MM.1S (cell line): Measurements from ENCODE around the gene CSNK1E.

Experiments used
- DNase-seq: peaks from one replicate; pipeline ENCODE4 v3.0.0-alpha.2; 2015
- H2AFZ ChIP-seq: fragments of 300-600 bp; sonication (generic); 2 replicates; pipeline ENCODE4 v1.6.0; 2016; ENCODE audit warnings: antibody characterized with exemption, low read length
- H3F3A ChIP-seq: fragments of 300-600 bp; sonication (generic); 2 replicates; pipeline ENCODE4 v1.6.1; 2016; ENCODE audit warnings: mild to moderate bottlenecking, antibody characterized with exemption, low read length, moderate library complexity, mixed read lengths; ENCODE audit not compliant: insufficient read depth
- H3K27ac ChIP-seq: fragments of 300-600 bp; sonication (generic); 2 replicates; pipeline ENCODE4 v1.5.1; 2016; ENCODE audit warnings: mild to moderate bottlenecking, low read length
- H3K27me3 ChIP-seq: fragments of 300-600 bp; sonication (generic); replicated peaks from 2 replicates; pipeline ENCODE4 v1.6.0; 2016; ENCODE audit warnings: low read length; ENCODE audit not compliant: insufficient read depth
- H3K36me3 ChIP-seq: fragments of 300-600 bp; sonication (generic); replicated peaks from 2 replicates; pipeline ENCODE4 v1.6.1; 2016; ENCODE audit warnings: mild to moderate bottlenecking, low read length, mixed read lengths; ENCODE audit not compliant: insufficient read depth
- H3K4me1 ChIP-seq: fragments of 300-600 bp; sonication (generic); 2 replicates; pipeline ENCODE4 v1.6.1; 2016; ENCODE audit warnings: low read length, mixed read lengths
- H3K4me2 ChIP-seq: fragments of 300-600 bp; sonication (generic); 2 replicates; pipeline ENCODE4 v1.6.0; 2016; ENCODE audit warnings: low read depth, low read length
- H3K4me3 ChIP-seq: fragments of 300-600 bp; sonication (generic); 2 replicates; pipeline ENCODE4 v1.5.1; 2016; ENCODE audit warnings: low read length, mixed read lengths
- H3K79me2 ChIP-seq: fragments of 300-600 bp; sonication (generic); 2 replicates; pipeline ENCODE4 v1.6.1; 2016; ENCODE audit warnings: mixed run types, low read length, mixed read lengths
- H3K9ac ChIP-seq: fragments of 300-600 bp; sonication (generic); 2 replicates; pipeline ENCODE4 v1.6.1; 2016; ENCODE audit warnings: low read length, mixed read lengths
- H3K9me2 ChIP-seq: fragments of 300-600 bp; sonication (generic); replicated peaks from 2 replicates; pipeline ENCODE4 v1.6.1; 2016; ENCODE audit warnings: mild to moderate bottlenecking, low read length, mixed read lengths; ENCODE audit not compliant: insufficient read depth
- H3K9me3 ChIP-seq: fragments of 300-600 bp; sonication (generic); replicated peaks from 2 replicates; pipeline ENCODE4 v1.6.1; 2016; ENCODE audit warnings: mild to moderate bottlenecking, low read length, mixed read lengths; ENCODE audit not compliant: insufficient read depth
- H4K20me1 ChIP-seq: fragments of 300-600 bp; sonication (generic); 2 replicates; pipeline ENCODE4 v1.6.1; 2016; ENCODE audit warnings: mild to moderate bottlenecking, low read length, moderate library complexity, mixed read lengths; ENCODE audit not compliant: insufficient read depth
- EZH2 ChIP-seq: fragments of 300-600 bp; sonication (generic); optimal IDR thresholded peaks from 2 replicates; pipeline ENCODE3; 2017; ENCODE audit warnings: low read depth, mild to moderate bottlenecking, antibody characterized with exemption, low read length, mixed read lengths
- EZH2phosphoT487 ChIP-seq: fragments of 300-600 bp; sonication (generic); IDR thresholded peaks from 2 replicates; pipeline ENCODE4 v1.6.1; 2018; ENCODE audit warnings: antibody characterized with exemption, low read length
- TF ChIP-seq, protein P1 (sequence below): fragments of 300-600 bp; sonication (generic); IDR thresholded peaks from 2 replicates; pipeline ENCODE4 v1.5.1; 2016; ENCODE audit warnings: antibody characterized with exemption, low read length, mixed read lengths

Gene CSNK1E

DNA sequence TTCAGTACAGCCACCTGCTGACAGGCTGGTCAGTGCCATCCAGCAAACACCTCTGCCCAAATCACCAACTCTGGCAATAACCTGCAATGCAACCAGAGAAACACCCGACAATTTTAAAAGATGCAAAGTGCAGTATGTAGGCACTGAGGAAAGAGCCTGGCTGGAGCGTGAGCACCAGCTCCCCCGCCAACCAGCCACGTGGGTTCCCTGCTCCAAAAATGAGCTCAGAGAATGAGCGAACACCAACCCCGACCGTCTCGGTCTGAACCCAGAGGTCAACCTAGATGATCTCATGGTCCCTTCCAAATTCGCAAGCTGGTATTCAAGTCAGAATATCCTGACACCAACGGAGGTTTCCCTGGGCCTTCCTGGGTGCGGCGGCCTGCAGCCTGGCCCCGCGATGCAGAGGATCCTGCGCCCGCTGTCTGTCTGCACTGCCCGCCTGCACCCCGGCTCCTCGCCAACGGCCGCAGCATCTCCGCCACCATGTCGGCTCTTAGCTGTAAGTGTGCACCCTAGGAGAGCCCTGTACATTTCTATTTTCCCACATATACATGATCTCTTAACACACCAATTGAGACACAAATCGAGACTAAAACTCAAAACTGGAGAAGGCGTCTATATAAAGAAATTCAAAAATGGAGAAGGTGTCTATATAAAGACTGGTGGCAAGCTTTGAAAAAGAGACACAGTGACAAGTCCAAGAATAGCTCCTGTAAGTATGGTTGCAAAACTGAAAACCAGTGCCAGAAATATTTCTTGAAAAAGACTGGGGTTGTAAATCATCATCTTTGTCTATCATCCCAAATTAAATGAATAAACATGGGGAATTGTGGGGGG, 67.2 kb downstream of the CSNK1E start:
- H3K4me1 ChIP-seq: peaks cover 69% of the 10 kb centered on the region
- H3K9me2 ChIP-seq: no peaks in the 10 kb centered on the region
- H3K79me2 ChIP-seq: peaks cover 92% of the 10 kb centered on the region
- H3F3A ChIP-seq: peaks cover 23% of the 10 kb centered on the region
- peak overlapping the region; percentile 66 for H3K4me2 ChIP-seq
- no peaks in the 10 kb centered on the region for H4K20me1 ChIP-seq
- no peak overlapping the region for H3K9ac ChIP-seq
- peaks cover 2% of the 10 kb centered on the region for H3K36me3 ChIP-seq
- TF ChIP-seq EZH2: no peak
- no peak for DNase-seq
- H3K4me3 ChIP-seq: peak overlapping the region; percentile 31; the same call in 1 of the 2 replicates
- H3K9me3 ChIP-seq: no peaks in the 10 kb centered on the region
- peak overlapping the region; percentile 78 for H3K27ac ChIP-seq
- H3K27me3 ChIP-seq: no peaks in the 10 kb centered on the region
- no peak overlapping the region for H2AFZ ChIP-seq

DNA sequence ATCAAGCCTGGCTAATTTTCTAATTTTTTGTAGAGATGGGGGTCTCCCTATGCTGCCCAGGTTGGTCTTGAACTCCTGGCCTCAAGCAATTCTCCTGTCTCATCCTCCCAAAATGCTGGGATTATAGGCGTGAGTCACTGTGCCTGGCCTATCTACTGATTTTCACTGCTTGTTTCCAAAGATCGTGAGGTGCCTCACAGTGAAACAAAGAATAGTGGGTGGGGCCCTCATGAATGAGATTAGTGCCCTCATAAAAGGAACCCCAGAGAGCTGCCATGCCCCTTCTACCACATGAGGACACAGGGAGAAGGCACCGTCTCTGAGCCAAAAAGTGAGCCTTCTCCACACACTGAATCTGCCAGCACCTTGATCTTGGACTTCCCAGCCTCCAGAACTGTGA, 67.9 kb downstream of the CSNK1E start:
- Histone ChIP-seq H2AFZ (no peak overlapping the region), H4K20me1 (no peaks in the 10 kb centered on the region), H3K4me1 (peaks cover 74% of the 10 kb centered on the region), H3K27me3 (no peaks in the 10 kb centered on the region), H3K9me2 (no peaks in the 10 kb centered on the region), H3F3A (peaks cover 28% of the 10 kb centered on the region), H3K27ac (peak overlapping the region; percentile 78; the same call in 1 of the 2 replicates), H3K4me2 (no peak overlapping the region), H3K9ac (no peak overlapping the region), H3K79me2 (peaks cover 85% of the 10 kb centered on the region), H3K9me3 (no peaks in the 10 kb centered on the region), H3K4me3 (no peak overlapping the region), H3K36me3 (peaks cover 2% of the 10 kb centered on the region)
- no peak for DNase-seq
- TF ChIP-seq, protein P1, sequence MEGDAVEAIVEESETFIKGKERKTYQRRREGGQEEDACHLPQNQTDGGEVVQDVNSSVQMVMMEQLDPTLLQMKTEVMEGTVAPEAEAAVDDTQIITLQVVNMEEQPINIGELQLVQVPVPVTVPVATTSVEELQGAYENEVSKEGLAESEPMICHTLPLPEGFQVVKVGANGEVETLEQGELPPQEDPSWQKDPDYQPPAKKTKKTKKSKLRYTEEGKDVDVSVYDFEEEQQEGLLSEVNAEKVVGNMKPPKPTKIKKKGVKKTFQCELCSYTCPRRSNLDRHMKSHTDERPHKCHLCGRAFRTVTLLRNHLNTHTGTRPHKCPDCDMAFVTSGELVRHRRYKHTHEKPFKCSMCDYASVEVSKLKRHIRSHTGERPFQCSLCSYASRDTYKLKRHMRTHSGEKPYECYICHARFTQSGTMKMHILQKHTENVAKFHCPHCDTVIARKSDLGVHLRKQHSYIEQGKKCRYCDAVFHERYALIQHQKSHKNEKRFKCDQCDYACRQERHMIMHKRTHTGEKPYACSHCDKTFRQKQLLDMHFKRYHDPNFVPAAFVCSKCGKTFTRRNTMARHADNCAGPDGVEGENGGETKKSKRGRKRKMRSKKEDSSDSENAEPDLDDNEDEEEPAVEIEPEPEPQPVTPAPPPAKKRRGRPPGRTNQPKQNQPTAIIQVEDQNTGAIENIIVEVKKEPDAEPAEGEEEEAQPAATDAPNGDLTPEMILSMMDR: no peak
- no peak for TF ChIP-seq EZH2

DNA sequence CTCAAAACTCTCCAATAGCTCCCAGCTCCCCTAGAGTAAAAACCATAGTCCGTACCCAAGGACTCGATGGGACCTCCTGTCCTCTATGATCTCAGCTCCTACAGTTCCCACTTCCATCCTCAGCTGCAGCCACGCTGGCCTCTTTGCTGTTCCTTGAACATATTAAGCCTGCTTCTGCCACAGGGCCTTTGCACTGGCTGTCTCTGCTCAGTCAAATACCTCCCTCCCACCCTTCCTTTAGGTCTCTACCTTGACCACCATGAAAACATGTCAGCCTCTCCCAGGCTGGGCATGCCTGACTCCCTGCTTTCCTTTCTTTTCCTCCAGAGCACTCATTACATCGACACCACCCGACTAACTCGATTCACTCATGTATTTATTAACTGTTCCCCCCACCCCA, 69.0 kb downstream of the CSNK1E start:
- Histone ChIP-seq H3K4me2 (no peak overlapping the region), H3K27me3 (no peaks in the 10 kb centered on the region), H3K27ac (peak overlapping the region; percentile 11; the same call in 1 of the 2 replicates), H4K20me1 (no peaks in the 10 kb centered on the region), H3K4me1 (peaks cover 84% of the 10 kb centered on the region), H3K79me2 (peaks cover 82% of the 10 kb centered on the region), H3K9ac (no peak overlapping the region), H3K36me3 (peaks cover 2% of the 10 kb centered on the region), H3F3A (peaks cover 34% of the 10 kb centered on the region), H2AFZ (no peak overlapping the region), H3K4me3 (no peak overlapping the region), H3K9me3 (no peaks in the 10 kb centered on the region), H3K9me2 (no peaks in the 10 kb centered on the region)
- TF ChIP-seq, protein P1: no peak
- TF ChIP-seq EZH2 (no peak), EZH2phosphoT487 (no peak)
- no peak for DNase-seq

DNA sequence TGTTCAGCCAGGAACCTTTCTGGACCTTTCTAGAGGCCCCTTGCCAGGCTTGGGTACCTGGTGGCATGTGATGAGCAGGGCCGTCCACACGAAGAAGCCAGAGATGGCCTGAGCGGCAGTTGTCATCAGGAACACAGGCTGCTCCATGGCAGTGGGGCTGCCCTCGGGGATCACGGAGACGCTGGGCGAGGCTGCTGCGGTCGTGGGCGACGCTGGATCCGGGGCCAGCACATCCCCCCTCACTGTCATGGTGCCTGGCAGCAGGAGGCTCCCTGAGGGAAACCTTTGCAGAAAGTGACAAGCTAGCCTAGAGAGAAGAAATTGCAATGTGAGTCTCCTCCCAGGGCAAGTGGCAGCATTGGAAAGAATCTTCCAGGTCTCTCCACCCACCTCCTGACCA, 69.5 kb downstream of the CSNK1E start:
- Histone ChIP-seq H3F3A (peaks cover 34% of the 10 kb centered on the region), H3K36me3 (peaks cover 2% of the 10 kb centered on the region), H4K20me1 (no peaks in the 10 kb centered on the region), H3K4me1 (peaks cover 89% of the 10 kb centered on the region), H3K9ac (no peak overlapping the region), H3K4me2 (no peak overlapping the region), H3K27me3 (no peaks in the 10 kb centered on the region), H3K9me2 (no peaks in the 10 kb centered on the region), H3K9me3 (no peaks in the 10 kb centered on the region), H3K79me2 (peaks cover 82% of the 10 kb centered on the region), H3K4me3 (no peak overlapping the region), H2AFZ (no peak overlapping the region), H3K27ac (peak overlapping the region; percentile 11; the same call in 1 of the 2 replicates)
- TF ChIP-seq, protein P1: no peak
- DNase-seq: no peak
